ENCODE results near the gene PRSS58.

- TF ChIP-seq CTCF (IDR thresholded peaks at IDR 0.05; ENCODE audit: low read depth, low read length, poor library complexity, severe bottlenecking) (no peak), EZH2phosphoT487 (IDR thresholded peaks at IDR 0.05; ENCODE audit: borderline replicate concordance, low read length) (no peak)
These were observed 49.5 kb upstream of the PRSS58 start for GRCh38 chr7:142307246-142307900.
